GM19438 (cell line): Measurements from ENCODE around the gene SLC7A7.
"Not testable (repeated sequence)": the region's sequence is repeated elsewhere in the genome, so short reads cannot be mapped to it uniquely, and the experiment has no call there.

Experiments used
- ATAC-seq: cut with Tn5 transposase; IDR thresholded peaks from one replicate; pipeline ENCODE4 v1.9.1; 2021; ENCODE audit warnings: low read depth; ENCODE audit not compliant: unreplicated experiment

SLC7A7 gene

DNA sequence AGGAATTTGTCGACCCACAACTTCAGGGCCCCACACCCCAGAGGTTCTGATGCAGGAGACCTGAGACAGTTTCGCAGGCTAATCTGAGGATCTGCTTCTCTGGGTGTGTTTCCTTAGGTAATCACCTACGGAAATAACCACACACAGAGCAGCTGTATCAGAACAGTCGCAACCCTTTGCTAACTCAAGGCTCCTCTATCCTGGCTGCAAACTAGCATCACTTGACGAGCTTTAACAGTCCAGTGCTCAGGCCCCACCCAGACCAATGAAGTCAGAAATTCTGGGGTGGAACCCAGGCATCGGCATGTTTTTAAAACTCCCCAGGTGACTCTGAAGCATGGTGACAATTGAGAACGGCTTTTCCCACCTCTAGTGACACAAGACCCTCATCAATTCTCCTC lies 20.7 kb downstream of the SLC7A7 start:
- ATAC-seq, result peak; percentile 48

GRCh38 chr14:22793976-22794375 lies 21.3 kb downstream of the SLC7A7 start:
- ATAC-seq, result no peak

DNA sequence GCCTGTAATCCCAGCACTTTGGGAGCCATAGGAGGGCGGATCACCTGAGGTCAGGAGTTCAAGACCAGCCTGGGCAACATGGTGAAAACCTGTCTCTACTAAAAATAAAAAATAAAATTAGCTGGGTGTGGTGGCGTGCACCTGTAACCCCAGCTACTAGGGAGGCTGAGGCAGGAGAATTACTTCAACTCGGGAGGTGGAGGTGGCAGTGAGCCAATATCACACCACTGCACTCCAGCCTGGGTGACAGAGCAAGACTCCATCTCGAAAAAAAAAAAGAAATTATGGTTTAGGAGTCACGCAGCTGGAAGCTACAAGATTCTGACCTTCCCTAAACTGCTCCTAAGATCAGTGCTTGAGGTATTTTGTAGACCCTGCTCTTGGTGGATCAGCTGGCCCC lies 21.7 kb downstream of the SLC7A7 start:
- ATAC-seq, result not testable (repeated sequence)

DNA sequence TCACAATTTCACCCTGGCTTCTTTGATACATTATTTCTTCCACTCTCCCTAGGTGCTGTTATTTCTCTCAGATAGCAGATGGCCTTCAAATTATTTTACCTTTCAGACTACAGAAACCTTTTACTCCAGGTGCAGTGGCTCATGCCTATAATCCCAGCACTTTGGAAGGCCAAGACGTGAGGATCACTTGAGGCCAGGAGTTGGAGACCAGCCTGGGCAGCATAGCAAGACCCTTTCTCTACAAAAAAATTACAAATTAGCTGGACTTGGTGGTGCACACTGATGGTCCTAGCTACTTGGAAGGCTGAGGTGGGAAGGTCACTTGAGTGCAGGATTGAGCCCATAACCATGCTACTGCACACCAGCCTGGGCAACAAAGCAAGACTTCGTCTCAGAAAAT lies 23.1 kb downstream of the SLC7A7 start:
- no peak for ATAC-seq

- ATAC-seq, result no peak
Measured at GRCh38 chr14:22791301-22791700, 23.9 kb downstream of the SLC7A7 start.

GRCh38 chr14:22786685-22787084 lies 28.6 kb downstream of the SLC7A7 start:
- no peak for ATAC-seq

DNA sequence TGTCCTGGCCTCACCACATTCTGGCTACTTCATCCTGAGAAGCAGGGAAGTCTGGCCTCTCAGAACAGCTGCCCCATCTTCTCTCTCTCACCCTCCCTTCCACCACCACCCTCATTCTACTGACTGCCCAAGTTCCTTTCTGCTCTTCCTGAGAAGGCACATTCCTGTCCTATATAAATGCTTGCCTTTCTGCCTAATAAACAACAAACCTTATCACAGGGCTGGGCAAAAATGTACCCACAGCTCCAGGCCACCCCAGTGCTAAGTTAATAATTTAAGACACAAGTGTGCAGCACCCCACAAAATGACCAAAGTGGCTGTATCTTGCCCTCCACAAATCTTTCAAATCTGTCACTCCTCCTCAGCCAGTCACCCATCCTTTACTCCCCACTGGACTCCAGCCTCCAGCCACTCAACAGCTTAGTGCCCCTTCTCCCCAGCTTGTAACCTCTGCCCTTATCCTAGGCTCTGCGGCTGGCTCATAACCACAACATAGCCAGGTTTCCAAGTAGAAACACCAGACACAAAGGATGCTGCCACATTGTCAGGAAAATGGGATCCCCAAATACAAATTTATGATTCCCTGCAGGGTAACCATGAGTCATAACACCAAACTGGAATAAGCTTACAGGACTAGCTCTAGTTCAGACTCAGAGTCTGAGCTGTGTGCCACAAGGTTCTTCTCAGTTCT lies 33.8 kb downstream of the SLC7A7 start:
- no peak for ATAC-seq

- no peak for ATAC-seq
Measured at GRCh38 chr14:22780941-22781300, 34.3 kb downstream of the SLC7A7 start.

DNA sequence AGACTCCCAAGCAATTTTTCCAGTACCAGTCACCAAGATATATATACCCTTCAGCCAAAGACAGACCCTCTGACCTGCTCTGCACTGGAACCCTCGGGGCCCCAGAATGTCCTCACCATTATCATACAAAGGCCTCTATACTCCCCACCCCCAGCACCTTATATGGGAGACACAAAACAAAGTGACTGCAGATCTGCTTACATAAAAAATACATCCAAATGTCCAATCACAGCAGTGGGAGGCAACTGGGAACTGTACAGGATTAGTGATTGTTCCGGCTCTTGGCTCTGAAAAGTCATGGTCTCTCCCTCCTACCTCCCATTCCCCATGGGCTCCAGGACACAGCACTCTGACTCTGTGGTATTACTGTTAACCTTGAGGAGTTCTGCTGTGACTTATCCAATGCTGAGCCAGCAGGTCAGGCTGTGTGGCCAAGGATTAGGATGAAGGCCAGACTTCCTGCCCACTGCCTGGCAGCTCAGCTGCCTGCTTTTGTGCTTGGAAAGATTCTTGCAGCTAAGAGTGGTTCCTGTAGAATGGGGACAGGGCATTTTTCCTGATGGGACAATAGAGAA lies 35.0 kb downstream of the SLC7A7 start:
- ATAC-seq, result no peak

DNA sequence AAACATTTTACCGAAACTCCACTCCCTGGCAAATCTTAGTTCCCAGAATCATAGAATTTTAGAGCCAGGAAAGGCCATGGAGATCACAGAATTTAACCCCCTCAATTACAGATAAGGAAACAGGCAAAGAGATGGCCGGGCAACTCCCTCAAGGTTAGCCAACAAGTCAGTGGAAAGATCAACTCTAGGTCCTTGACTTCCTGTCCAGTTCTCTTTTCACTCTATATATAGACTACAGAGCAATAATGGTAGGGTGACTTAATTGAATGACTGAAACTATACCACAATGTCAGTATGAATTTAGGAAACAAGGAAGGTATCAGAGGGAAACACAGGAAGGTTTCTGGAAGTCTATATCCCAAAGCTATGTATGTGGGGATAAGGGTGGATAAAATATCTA lies 37.2 kb downstream of the SLC7A7 start:
- no peak for ATAC-seq

- not testable (repeated sequence) for ATAC-seq
Measured at GRCh38 chr14:22776849-22777248, 38.4 kb downstream of the SLC7A7 start.

DNA sequence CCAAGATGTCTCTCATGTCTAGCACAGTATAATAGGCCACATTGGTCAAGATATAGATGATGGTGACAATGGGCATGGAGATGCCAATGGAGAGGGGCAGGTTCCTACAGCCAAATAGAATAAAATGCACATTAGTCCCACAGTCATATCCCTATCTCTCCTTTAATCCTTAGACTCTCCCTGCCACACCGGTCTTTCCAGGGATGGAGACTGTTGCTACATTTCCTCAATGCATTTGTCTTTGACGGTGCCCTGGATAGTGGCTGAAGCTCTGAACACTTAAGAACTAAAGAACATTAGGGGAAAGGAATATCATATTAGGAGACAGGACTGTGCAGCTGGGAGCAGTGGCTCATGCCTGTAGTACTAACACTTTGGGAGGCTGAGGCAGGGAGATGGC lies 39.0 kb downstream of the SLC7A7 start:
- ATAC-seq, result no peak

GRCh38 chr14:22774011-22774706 lies 41.1 kb downstream of the SLC7A7 start:
- ATAC-seq, result no peak

GRCh38 chr14:22773162-22774010 lies 41.8 kb downstream of the SLC7A7 start:
- ATAC-seq, result no peak

GRCh38 chr14:22772725-22773124 lies 42.5 kb downstream of the SLC7A7 start:
- ATAC-seq, result no peak

DNA sequence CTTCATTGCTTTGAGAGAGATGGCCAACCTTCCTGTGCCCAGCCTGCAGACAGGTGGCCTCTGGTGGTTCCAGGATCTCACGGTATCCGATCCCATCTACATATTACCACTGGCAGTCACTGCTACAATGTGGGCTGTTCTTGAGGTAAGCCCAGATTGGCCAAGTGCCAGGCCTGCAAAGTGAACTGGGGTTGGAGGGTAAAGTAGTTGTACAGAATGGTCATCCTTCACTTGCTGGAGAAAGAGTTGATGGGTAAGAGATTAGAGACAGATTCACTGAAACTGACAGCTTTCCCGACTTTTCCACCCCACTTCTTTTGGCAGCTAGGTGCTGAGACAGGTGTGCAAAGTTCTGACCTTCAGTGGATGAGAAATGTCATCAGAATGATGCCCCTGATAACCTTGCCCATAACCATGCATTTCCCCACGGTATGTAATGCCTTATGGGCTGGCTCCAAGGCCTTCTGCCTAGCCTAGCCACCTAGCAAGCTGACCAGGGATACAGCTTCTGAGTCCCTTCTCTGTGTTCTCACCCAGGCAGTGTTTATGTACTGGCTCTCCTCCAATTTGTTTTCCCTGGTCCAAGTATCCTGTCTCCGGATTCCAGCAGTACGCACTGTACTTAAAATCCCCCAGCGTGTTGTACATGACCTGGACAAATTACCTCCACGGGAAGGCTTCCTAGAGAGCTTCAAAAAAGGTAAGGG lies 44.6 kb downstream of the SLC7A7 start:
- no peak for ATAC-seq

- ATAC-seq, result no peak
Measured at GRCh38 chr14:22769369-22769768, 45.9 kb downstream of the SLC7A7 start.

GRCh38 chr14:22768947-22769346 lies 46.3 kb downstream of the SLC7A7 start:
- ATAC-seq, result no peak

DNA sequence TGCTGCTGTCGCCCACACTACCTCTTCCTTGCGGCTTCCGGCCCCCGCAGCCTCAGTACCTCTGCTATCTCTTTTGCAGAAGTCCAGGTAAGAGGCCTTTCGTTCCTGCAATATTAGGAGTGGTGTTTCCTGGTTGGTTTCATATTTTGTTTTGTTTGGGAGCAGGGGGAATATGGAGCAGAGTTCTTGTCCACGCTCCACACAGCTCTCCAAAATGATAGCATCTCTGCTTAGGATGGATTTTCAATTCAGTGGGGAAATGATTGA lies 48.0 kb downstream of the SLC7A7 start:
- ATAC-seq, result no peak

- ATAC-seq, result peak; percentile 81
Measured at GRCh38 chr14:22766457-22767322, 48.5 kb downstream of the SLC7A7 start, which contains the start of gene OXA1L. OXA1L (plus strand) TSS chr14:22766688; CDS start chr14:22766702, 14 bp downstream.
